ENCODE measurements around the gene ZC3H4.

ZC3H4 gene

DNA sequence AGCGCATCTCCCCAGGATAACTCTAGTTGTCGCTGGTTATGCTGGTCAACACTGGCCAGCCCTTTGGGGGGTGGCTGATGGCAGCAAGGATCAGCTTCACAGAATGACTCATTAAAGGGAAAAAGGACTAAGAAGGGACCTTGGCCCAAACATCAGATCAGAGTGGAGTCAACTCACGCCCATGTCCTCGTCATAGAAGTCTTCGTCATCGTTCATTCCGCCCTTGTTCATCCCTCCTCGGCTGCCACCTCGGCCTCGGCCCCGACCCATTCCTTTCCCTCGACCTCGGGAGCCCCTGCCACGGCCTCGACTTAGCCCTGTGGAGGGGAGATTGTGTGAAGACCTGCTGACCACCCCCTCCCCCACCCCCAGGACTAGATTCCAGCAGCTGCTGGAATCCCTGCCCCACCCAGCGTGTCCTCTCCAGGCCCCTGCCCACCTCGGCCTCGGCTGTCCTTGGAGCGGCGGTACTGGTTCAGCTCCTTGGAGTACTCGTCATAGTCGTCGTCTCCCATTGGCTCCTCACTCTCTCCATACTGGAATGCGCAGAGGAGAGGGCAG is 28.6 kb downstream of the ZC3H4 start:
- no peak for ATAC-seq

DNA sequence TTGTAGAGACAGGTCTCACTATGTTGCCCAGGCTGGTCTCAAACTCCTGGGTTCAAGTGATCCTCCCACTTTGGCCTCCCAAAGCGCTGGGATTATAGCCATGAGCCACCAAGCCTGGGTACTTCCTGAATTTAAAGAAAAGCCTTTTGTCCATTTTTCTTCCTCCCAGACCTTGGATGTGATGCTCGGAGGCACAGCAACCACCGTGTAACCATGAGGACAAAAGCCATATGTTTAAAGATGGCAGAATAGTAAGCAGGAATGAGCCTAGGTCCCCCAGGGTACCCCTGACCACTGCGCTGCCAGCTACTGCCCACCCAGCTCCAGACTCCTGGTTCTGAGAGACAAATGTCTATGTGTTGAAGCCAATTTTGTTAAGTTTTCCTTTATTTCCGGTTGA is 31.1 kb downstream of the ZC3H4 start:
- ATAC-seq = no peak

More for the DNA sequence above, 28.6 kb downstream of the ZC3H4 start:
- TF ChIP-seq PATZ1 (CRISPR knock-in tag; IDR thresholded peaks at IDR 0.05; ENCODE audit: borderline replicate concordance) = no peak
- TF ChIP-seq ZNF70 (CRISPR knock-in tag; IDR thresholded peaks at IDR 0.05) = no peak
- no peak for TF ChIP-seq ISL1 (CRISPR knock-in tag; IDR thresholded peaks at IDR 0.05)
- no peak for TF ChIP-seq TCF4 (CRISPR knock-in tag; IDR thresholded peaks at IDR 0.05; ENCODE audit: borderline replicate concordance)
- no peak for TF ChIP-seq CSDC2 (CRISPR knock-in tag; IDR thresholded peaks at IDR 0.05)
- TF ChIP-seq, protein P1, sequence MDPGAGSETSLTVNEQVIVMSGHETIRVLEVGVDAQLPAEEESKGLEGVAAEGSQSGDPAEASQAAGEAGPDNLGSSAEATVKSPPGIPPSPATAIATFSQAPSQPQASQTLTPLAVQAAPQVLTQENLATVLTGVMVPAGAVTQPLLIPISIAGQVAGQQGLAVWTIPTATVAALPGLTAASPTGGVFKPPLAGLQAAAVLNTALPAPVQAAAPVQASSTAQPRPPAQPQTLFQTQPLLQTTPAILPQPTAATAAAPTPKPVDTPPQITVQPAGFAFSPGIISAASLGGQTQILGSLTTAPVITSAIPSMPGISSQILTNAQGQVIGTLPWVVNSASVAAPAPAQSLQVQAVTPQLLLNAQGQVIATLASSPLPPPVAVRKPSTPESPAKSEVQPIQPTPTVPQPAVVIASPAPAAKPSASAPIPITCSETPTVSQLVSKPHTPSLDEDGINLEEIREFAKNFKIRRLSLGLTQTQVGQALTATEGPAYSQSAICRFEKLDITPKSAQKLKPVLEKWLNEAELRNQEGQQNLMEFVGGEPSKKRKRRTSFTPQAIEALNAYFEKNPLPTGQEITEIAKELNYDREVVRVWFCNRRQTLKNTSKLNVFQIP (CRISPR knock-in tag; IDR thresholded peaks at IDR 0.05; ENCODE audit: borderline replicate concordance, low read depth) = no peak
- no peak for TF ChIP-seq ZFP30 (CRISPR knock-in tag; IDR thresholded peaks at IDR 0.05)
- TF ChIP-seq OSR1 (CRISPR knock-in tag; IDR thresholded peaks at IDR 0.05) = no peak
- TF ChIP-seq, protein P2, sequence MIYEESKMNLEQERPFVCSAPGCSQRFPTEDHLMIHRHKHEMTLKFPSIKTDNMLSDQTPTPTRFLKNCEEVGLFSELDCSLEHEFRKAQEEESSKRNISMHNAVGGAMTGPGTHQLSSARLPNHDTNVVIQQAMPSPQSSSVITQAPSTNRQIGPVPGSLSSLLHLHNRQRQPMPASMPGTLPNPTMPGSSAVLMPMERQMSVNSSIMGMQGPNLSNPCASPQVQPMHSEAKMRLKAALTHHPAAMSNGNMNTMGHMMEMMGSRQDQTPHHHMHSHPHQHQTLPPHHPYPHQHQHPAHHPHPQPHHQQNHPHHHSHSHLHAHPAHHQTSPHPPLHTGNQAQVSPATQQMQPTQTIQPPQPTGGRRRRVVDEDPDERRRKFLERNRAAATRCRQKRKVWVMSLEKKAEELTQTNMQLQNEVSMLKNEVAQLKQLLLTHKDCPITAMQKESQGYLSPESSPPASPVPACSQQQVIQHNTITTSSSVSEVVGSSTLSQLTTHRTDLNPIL (CRISPR knock-in tag; IDR thresholded peaks at IDR 0.05; ENCODE audit: low read depth) = no peak
- no peak for TF ChIP-seq TOX (CRISPR knock-in tag; IDR thresholded peaks at IDR 0.05; ENCODE audit: borderline replicate concordance)
- TF ChIP-seq ZNF565 (CRISPR knock-in tag; conservative IDR thresholded peaks at IDR 0.05; ENCODE audit: low read depth) = no peak

More for the DNA sequence above, 31.1 kb downstream of the ZC3H4 start:
- no peak for TF ChIP-seq ZNF8 (CRISPR knock-in tag; IDR thresholded peaks at IDR 0.05)
- no peak for TF ChIP-seq CSDC2 (CRISPR knock-in tag; IDR thresholded peaks at IDR 0.05)
- no peak for TF ChIP-seq RARB (CRISPR knock-in tag; IDR thresholded peaks at IDR 0.05)
- TF ChIP-seq ZNF70 (CRISPR knock-in tag; IDR thresholded peaks at IDR 0.05) = no peak
- TF ChIP-seq, protein P2 (CRISPR knock-in tag; IDR thresholded peaks at IDR 0.05; ENCODE audit: low read depth) = no peak
- TF ChIP-seq TSHZ2 (CRISPR knock-in tag; IDR thresholded peaks at IDR 0.05) = no peak
- TF ChIP-seq ZC3H10 (CRISPR knock-in tag; IDR thresholded peaks at IDR 0.05) = no peak
- TF ChIP-seq CSRNP3 (CRISPR knock-in tag; IDR thresholded peaks at IDR 0.05) = no peak
- TF ChIP-seq ESRRG (CRISPR knock-in tag; IDR thresholded peaks at IDR 0.05) = no peak
- no peak for TF ChIP-seq PPARA (CRISPR knock-in tag; IDR thresholded peaks at IDR 0.05; ENCODE audit: borderline replicate concordance)
- TF ChIP-seq TCF4 (CRISPR knock-in tag; IDR thresholded peaks at IDR 0.05; ENCODE audit: borderline replicate concordance) = no peak
- no peak for TF ChIP-seq SNAI2 (CRISPR knock-in tag; IDR thresholded peaks at IDR 0.05)
- TF ChIP-seq ZNF565 (CRISPR knock-in tag; conservative IDR thresholded peaks at IDR 0.05; ENCODE audit: low read depth) = no peak
- no peak for TF ChIP-seq PATZ1 (CRISPR knock-in tag; IDR thresholded peaks at IDR 0.05; ENCODE audit: borderline replicate concordance)
